Endothelial cell of umbilical vein (primary cell): ENCODE measurements around the gene HK1. TPM values are rescaled to one million over a fixed set of nuclear protein-coding genes. Genes with fewer than 3 reads are reported as not detected.

Source experiments
- BruUV-seq: library from RNA; stranded (reverse); fragments of 400-500 nt; replicated peaks from 2 replicates; lab custom pipeline; 2021; lab: Mats Ljungman, UMichigan
- CTCF ChIA-PET: fragments of 300-600, 350-600 bp; sonication (Branson Sonifier 250); formaldehyde crosslinking; loops from one replicate; lab custom pipeline; 2021; ENCODE audit warnings: antibody characterized with exemption, inconsistent platforms; lab: Charles Lee
- POLR2A ChIA-PET: fragments of 300-600, 350-600 bp; sonication (Branson Sonifier 250); formaldehyde crosslinking; loops from one replicate; lab custom pipeline; 2021; ENCODE audit warnings: antibody characterized with exemption, inconsistent platforms; lab: Charles Lee
- DNase-seq: peaks from one replicate; pipeline ENCODE4 v3.0.0-alpha.2; 2011; ENCODE audit warnings: low read depth, low spot score
- FAIRE-seq: peaks from 2 replicates; lab custom pipeline; 2011; peaks lifted over from hg19 to GRCh38; lab: Jason Lieb, UNC
- H2AFZ ChIP-seq: 2 replicates; pipeline ENCODE4 v1.6.0; 2012; ENCODE audit warnings: low read depth, low read length, control low read depth, inconsistent platforms
- H3K27ac ChIP-seq: 2 replicates; pipeline ENCODE4 v1.5.1; 2011; ENCODE audit warnings: low read depth, mild to moderate bottlenecking, control low read depth, low read length, moderate library complexity; ENCODE audit not compliant: insufficient read depth
- H3K27me3 ChIP-seq, 2 experiments: 2 replicates each; pipeline versions ENCODE4 v1.6.0 to v1.6.1; 2011; ENCODE audit warnings: low read length in 2 of 2, mixed read lengths in 1 of 2; ENCODE audit not compliant: control insufficient read depth in 2 of 2, insufficient read depth in 2 of 2
- H3K36me3 ChIP-seq, 2 experiments: 2 replicates in 1 of 2; 3 replicates in 1 of 2; pipeline ENCODE4 v1.5.1; 2011; ENCODE audit warnings: low read length in 2 of 2, mild to moderate bottlenecking in 1 of 2, moderate library complexity in 1 of 2; ENCODE audit not compliant: control insufficient read depth in 2 of 2, insufficient read depth in 2 of 2; ENCODE audit errors: extremely low read depth in 1 of 2
- H3K4me1 ChIP-seq: 3 replicates; pipeline ENCODE4 v1.5.1; 2011; ENCODE audit warnings: mild to moderate bottlenecking, low read length; ENCODE audit not compliant: control insufficient read depth, insufficient read depth; ENCODE audit errors: extremely low read depth
- H3K4me2 ChIP-seq: 2 replicates; pipeline ENCODE4 v1.6.1; 2011; ENCODE audit warnings: low read length, control low read depth, mixed read lengths; ENCODE audit not compliant: insufficient read depth
- H3K4me3 ChIP-seq, 3 experiments: fragments of 200-600 bp in 1 of 3; sonication (generic), shearing (Covaris generic) in 1 of 3; replicated peaks in 1 of 3; 2 replicates each; pipeline ENCODE4 v1.5.1; 2011 to 2016; ENCODE audit warnings: control low read depth in 3 of 3, low read length in 3 of 3, mild to moderate bottlenecking in 2 of 3, inconsistent platforms in 1 of 3, low read depth in 1 of 3, moderate library complexity in 1 of 3; ENCODE audit not compliant: insufficient read depth in 1 of 3
- H3K79me2 ChIP-seq: 2 replicates; pipeline ENCODE4 v1.6.0; 2012; ENCODE audit warnings: low read length, inconsistent platforms; ENCODE audit not compliant: control insufficient read depth, insufficient read depth
- H3K9ac ChIP-seq: replicated peaks from 2 replicates; pipeline ENCODE3; 2011; ENCODE audit warnings: low read length, control low read depth; ENCODE audit not compliant: insufficient read depth; ENCODE audit errors: extremely low read depth
- H3K9me1 ChIP-seq: replicated peaks from 3 replicates; pipeline ENCODE4 v1.6.0; 2011; ENCODE audit warnings: mild to moderate bottlenecking, low read length; ENCODE audit not compliant: control insufficient read depth, insufficient read depth; ENCODE audit errors: extremely low read depth
- H3K9me3 ChIP-seq: replicated peaks from 2 replicates; pipeline ENCODE4 v1.5.1; 2012; ENCODE audit warnings: low read length, inconsistent platforms; ENCODE audit not compliant: control insufficient read depth, insufficient read depth
- H4K20me1 ChIP-seq: replicated peaks from 2 replicates; pipeline ENCODE3; 2011; ENCODE audit warnings: mild to moderate bottlenecking, low read length; ENCODE audit not compliant: control insufficient read depth, insufficient read depth; ENCODE audit errors: extremely low read depth
- CTCF ChIP-seq, 2 donors: IDR thresholded peaks; 1 replicate in 1 of 2; 2 replicates in 1 of 2; pipeline ENCODE4 v1.5.1; 2011; ENCODE audit warnings: low read length in 2 of 2, mild to moderate bottlenecking in 2 of 2, moderate library complexity in 2 of 2, control low read depth in 1 of 2, inconsistent platforms in 1 of 2, low read depth in 1 of 2; ENCODE audit not compliant: insufficient read depth in 1 of 2; ENCODE audit errors: extremely low read depth in 1 of 2
- EZH2 ChIP-seq: IDR thresholded peaks from 2 replicates; pipeline ENCODE4 v1.6.1; 2012; ENCODE audit warnings: borderline replicate concordance, low read depth, mild to moderate bottlenecking, moderate library complexity, low read length, inconsistent platforms; ENCODE audit not compliant: severe bottlenecking
- FOS ChIP-seq: IDR thresholded peaks from 2 replicates; pipeline ENCODE4 v1.6.1; 2011; ENCODE audit warnings: mild to moderate bottlenecking, low read length, moderate library complexity, borderline replicate concordance; ENCODE audit not compliant: insufficient read depth
- GATA2 ChIP-seq: IDR thresholded peaks from 2 replicates; pipeline ENCODE4 v1.7.0; 2011; ENCODE audit warnings: low read depth, mild to moderate bottlenecking, moderate library complexity, mixed read lengths, low read length; ENCODE audit not compliant: insufficient read length, insufficient read depth
- JUN ChIP-seq: IDR thresholded peaks from 2 replicates; pipeline ENCODE4 v1.6.1; 2011; ENCODE audit warnings: borderline replicate concordance, low read depth; ENCODE audit not compliant: insufficient read length, insufficient read depth
- MYC ChIP-seq: IDR thresholded peaks from one replicate; pipeline ENCODE4 v1.6.1; 2011; ENCODE audit warnings: mild to moderate bottlenecking, low read depth, low read length
- POLR2A ChIP-seq: IDR thresholded peaks from 2 replicates; pipeline ENCODE4 v1.6.1; 2012; ENCODE audit warnings: low read depth, mild to moderate bottlenecking, control low read depth, low read length
- POLR2AphosphoS5 ChIP-seq: IDR thresholded peaks from 2 replicates; pipeline ENCODE4 v1.6.1; 2012; ENCODE audit warnings: low read depth, mild to moderate bottlenecking, control low read depth, low read length, moderate library complexity; ENCODE audit not compliant: insufficient read depth
- dilution Hi-C: fragments of 300-500 bp; cut with MboI; formaldehyde crosslinking; loops from one replicate; pipeline ENCODE4 v1.15.0; 2019; ENCODE audit warnings: low sequenced_read_pairs; ENCODE audit not compliant: extremely low pct_ligation_motif_present
- intact Hi-C: fragments of 100-400 bp; cut with micrococcal nuclease; formaldehyde crosslinking; loops from one replicate; pipeline ENCODE4 v1.10.0; 2022
- polyA plus RNA-seq, 4 experiments: library from polyadenylated mRNA; depleted of rRNA in 3 of 4; stranded (reverse) in 3 of 4; unstranded in 1 of 4; fragments of >200 nt; gene quantifications; 2 replicates each; pipeline versions ENCODE4 v1.2.1 to v1.2.3, GENCODE V29; 2011 to 2012; ENCODE audit warnings: missing spikeins in 1 of 4
- total RNA-seq: library from RNA; stranded (reverse); gene quantifications from 2 replicates; pipeline ENCODE4 v1.2.3, GENCODE V29; 2021
- TF ChIP-seq, protein P1 (sequence below): IDR thresholded peaks from 2 replicates; pipeline ENCODE4 v1.6.1; 2011; ENCODE audit not compliant: insufficient read depth, insufficient read length

The HK1 gene
- total and polyA plus RNA-seq, 2 donors (not counting 3 experiments of a cell fraction or from before 2014, with no cell fraction given) = 50.8 to 121 TPM

GRCh38 chr10:69349542-69349888, 71.2 kb downstream of the HK1 start:
- Histone ChIP-seq H3K4me2 (peak overlapping the region; percentile 70), H2AFZ (no peak overlapping the region), H3K27ac (peak overlapping the region; percentile 77), H4K20me1 (no peaks in the 10 kb centered on the region), H3K4me1 (peaks cover 50% of the 10 kb centered on the region), H3K4me3 (no peak overlapping the region), H3K9me3 (no peaks in the 10 kb centered on the region), H3K79me2 (peaks cover 48% of the 10 kb centered on the region), H3K9me1 (no peaks in the 10 kb centered on the region), H3K27me3 (no peaks in the 10 kb centered on the region), H3K36me3 (peaks cover 0 to 2% of the 10 kb centered on the region in 2 experiments), H3K9ac (peak overlapping the region; percentile 1)
- DNase-seq (no peak), FAIRE-seq (no peak)
- intact Hi-C loops (loop anchor here (1.0 to 5.0 kb wide), 4 partner anchors 13 to 43 kb away; no protein-coding TSS in a partner anchor), dilution Hi-C loops (no loop called here)
- no TSS peak for BruUV-seq
- TF ChIP-seq POLR2AphosphoS5 (peak; percentile 3), EZH2 (no peak)
- POLR2A ChIA-PET = no interaction called here
- CTCF ChIA-PET = interaction anchor here (0.8 to 2.6 kb wide), 10 partner anchors 9 to 41 kb away, joined by 3 to 7 read pairs (median 4); no protein-coding TSS in a partner anchor

DNA sequence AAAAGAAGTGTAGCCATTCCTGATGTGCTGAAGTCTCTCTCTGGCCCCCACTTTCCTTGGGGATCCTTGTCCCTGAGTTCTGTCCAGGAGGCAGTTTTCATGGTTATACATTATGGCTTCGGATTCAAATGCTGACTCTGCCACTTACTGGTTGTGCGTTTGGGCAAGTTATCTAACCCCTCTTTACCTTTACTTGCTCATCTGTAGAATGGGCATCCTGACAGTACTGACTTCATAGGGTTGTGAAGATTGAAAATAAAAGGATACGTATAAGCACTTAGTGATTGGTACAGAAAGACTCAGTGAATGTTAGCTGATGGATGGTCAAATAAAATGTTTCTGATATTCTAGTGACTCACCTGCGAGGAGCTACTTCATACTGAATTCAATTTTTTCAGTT, 73.3 kb downstream of the HK1 start:
- H2AFZ ChIP-seq = no peak overlapping the region
- no peak overlapping the region for H3K4me3 ChIP-seq
- H3K4me1 ChIP-seq = peaks cover 29% of the 10 kb centered on the region
- intact Hi-C loops = no loop called here
- H3K27ac ChIP-seq = no peak overlapping the region
- no TSS peak for BruUV-seq
- DNase-seq (no peak), FAIRE-seq (no peak)
- no peak for TF ChIP-seq GATA2
- no peak for TF ChIP-seq JUN
- TF ChIP-seq MYC = no peak
- no peak for TF ChIP-seq EZH2
- TF ChIP-seq, protein P1, sequence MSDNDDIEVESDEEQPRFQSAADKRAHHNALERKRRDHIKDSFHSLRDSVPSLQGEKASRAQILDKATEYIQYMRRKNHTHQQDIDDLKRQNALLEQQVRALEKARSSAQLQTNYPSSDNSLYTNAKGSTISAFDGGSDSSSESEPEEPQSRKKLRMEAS = no peak
- TF ChIP-seq POLR2A = no peak
- no peak for TF ChIP-seq CTCF (IDR thresholded peaks at IDR 0.05; ENCODE audit: extremely low read depth in 1 of 2, insufficient read depth in 1 of 2, low read depth in 1 of 2, low read length in 2 of 2)
- TF ChIP-seq FOS = no peak
- TF ChIP-seq POLR2AphosphoS5 = no peak
- H4K20me1 ChIP-seq = no peaks in the 10 kb centered on the region
- no peaks in the 10 kb centered on the region for H3K36me3 ChIP-seq
- ChIA-PET POLR2A (interaction anchor here (0.7 kb wide), 1 partner anchor 16 kb away, joined by 4 read pairs; no protein-coding TSS in a partner anchor), CTCF (interaction anchor here (0.7 to 1.5 kb wide), 3 partner anchors 9 to 88 kb away, joined by 3 read pairs; no protein-coding TSS in a partner anchor)
- H3K9ac ChIP-seq = no peak overlapping the region
- no peaks in the 10 kb centered on the region for H3K27me3 ChIP-seq
- no peaks in the 10 kb centered on the region for H3K9me3 ChIP-seq
- H3K79me2 ChIP-seq = peaks cover 37% of the 10 kb centered on the region
- dilution Hi-C loops = no loop called here
- H3K4me2 ChIP-seq = no peak overlapping the region
- H3K9me1 ChIP-seq = no peaks in the 10 kb centered on the region
